Measurements from ENCODE around the gene TPPP3.

- TF ChIP-seq, protein P1, sequence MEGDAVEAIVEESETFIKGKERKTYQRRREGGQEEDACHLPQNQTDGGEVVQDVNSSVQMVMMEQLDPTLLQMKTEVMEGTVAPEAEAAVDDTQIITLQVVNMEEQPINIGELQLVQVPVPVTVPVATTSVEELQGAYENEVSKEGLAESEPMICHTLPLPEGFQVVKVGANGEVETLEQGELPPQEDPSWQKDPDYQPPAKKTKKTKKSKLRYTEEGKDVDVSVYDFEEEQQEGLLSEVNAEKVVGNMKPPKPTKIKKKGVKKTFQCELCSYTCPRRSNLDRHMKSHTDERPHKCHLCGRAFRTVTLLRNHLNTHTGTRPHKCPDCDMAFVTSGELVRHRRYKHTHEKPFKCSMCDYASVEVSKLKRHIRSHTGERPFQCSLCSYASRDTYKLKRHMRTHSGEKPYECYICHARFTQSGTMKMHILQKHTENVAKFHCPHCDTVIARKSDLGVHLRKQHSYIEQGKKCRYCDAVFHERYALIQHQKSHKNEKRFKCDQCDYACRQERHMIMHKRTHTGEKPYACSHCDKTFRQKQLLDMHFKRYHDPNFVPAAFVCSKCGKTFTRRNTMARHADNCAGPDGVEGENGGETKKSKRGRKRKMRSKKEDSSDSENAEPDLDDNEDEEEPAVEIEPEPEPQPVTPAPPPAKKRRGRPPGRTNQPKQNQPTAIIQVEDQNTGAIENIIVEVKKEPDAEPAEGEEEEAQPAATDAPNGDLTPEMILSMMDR (IDR thresholded peaks at IDR 0.05 in 4 of 5, conservative IDR thresholded peaks at IDR 0.05 in 1 of 5): no peak
- TF ChIP-seq POLR2A (IDR thresholded peaks at IDR 0.05): no peak
These were observed 26.6 kb upstream of the TPPP3 start for GRCh38 chr16:67419931-67420330.

All from gastrocnemius medialis (tissue), 4 donors.